Ishikawa (cell line): ENCODE results near the gene COG2.

Experiments used
- CEBPB ChIP-seq: IDR thresholded peaks from 2 replicates; pipeline ENCODE4 v1.6.1; 2012
- CREB1 ChIP-seq: IDR thresholded peaks from 2 replicates; pipeline ENCODE4 v1.6.1; 2012; ENCODE audit warnings: low read depth
- EGR1 ChIP-seq: IDR thresholded peaks from 2 replicates; pipeline ENCODE4 v1.6.1; 2012
- EP300 ChIP-seq: IDR thresholded peaks from 2 replicates; pipeline ENCODE4 v1.6.1; 2012; ENCODE audit warnings: borderline replicate concordance
- FOXM1 ChIP-seq: IDR thresholded peaks from 2 replicates; pipeline ENCODE4 v1.6.1; 2012; ENCODE audit warnings: low read depth, borderline replicate concordance
- NFIC ChIP-seq: IDR thresholded peaks from 2 replicates; pipeline ENCODE4 v1.6.1; 2012
- RAD21 ChIP-seq: IDR thresholded peaks from 2 replicates; pipeline ENCODE4 v1.6.1; 2012; ENCODE audit warnings: low read depth
- TAF1 ChIP-seq: IDR thresholded peaks from 2 replicates; pipeline ENCODE4 v1.6.1; 2012; ENCODE audit warnings: low read depth, mild to moderate bottlenecking
- TCF12 ChIP-seq: IDR thresholded peaks from 2 replicates; pipeline ENCODE4 v1.6.1; 2012; ENCODE audit warnings: low read depth
- TEAD4 ChIP-seq: IDR thresholded peaks from 2 replicates; pipeline ENCODE4 v1.6.1; 2012
- YY1 ChIP-seq: IDR thresholded peaks from 2 replicates; pipeline ENCODE4 v1.6.1; 2012; ENCODE audit warnings: low read depth
- ZBTB7A ChIP-seq: IDR thresholded peaks from 2 replicates; pipeline ENCODE4 v1.6.1; 2012; ENCODE audit warnings: low read depth
- TF ChIP-seq, protein P1 (sequence below): IDR thresholded peaks from 2 replicates; pipeline ENCODE4 v1.6.1; 2012
- TF ChIP-seq, protein P2 (sequence below): IDR thresholded peaks from 2 replicates; pipeline ENCODE4 v1.6.1; 2012; ENCODE audit warnings: low read depth, mild to moderate bottlenecking
- TF ChIP-seq, protein P3 (sequence below): IDR thresholded peaks from 2 replicates; pipeline ENCODE4 v1.6.1; 2012

Gene COG2

DNA sequence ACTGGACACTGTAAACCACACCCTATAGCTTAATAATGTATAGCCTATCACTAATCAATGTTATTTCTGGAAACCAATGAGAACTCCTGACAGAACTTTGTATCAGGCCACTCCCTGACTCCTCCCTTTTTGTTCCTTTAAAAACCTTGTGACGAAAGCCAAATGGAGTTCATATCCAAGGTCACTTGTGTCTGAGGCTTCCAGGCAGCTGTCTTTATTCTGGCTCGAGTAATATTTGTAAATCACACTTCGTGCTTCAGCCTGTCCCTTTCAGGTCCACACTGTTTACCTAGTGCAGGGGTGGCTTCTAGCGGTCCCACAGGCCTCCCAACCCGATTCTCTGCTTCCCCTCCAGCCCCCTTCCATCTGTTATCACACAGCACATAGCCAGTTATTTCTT lies 88.7 kb downstream of the COG2 start:
- TF ChIP-seq, protein P1, sequence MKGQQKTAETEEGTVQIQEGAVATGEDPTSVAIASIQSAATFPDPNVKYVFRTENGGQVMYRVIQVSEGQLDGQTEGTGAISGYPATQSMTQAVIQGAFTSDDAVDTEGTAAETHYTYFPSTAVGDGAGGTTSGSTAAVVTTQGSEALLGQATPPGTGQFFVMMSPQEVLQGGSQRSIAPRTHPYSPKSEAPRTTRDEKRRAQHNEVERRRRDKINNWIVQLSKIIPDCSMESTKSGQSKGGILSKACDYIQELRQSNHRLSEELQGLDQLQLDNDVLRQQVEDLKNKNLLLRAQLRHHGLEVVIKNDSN, result no peak
- no peak for TF ChIP-seq EGR1
- TF ChIP-seq TEAD4, result no peak
- no peak for TF ChIP-seq ZBTB7A
- no peak for TF ChIP-seq NFIC
- no peak for TF ChIP-seq EP300
- no peak for TF ChIP-seq FOXM1
- TF ChIP-seq CEBPB, result no peak
- TF ChIP-seq, protein P2, sequence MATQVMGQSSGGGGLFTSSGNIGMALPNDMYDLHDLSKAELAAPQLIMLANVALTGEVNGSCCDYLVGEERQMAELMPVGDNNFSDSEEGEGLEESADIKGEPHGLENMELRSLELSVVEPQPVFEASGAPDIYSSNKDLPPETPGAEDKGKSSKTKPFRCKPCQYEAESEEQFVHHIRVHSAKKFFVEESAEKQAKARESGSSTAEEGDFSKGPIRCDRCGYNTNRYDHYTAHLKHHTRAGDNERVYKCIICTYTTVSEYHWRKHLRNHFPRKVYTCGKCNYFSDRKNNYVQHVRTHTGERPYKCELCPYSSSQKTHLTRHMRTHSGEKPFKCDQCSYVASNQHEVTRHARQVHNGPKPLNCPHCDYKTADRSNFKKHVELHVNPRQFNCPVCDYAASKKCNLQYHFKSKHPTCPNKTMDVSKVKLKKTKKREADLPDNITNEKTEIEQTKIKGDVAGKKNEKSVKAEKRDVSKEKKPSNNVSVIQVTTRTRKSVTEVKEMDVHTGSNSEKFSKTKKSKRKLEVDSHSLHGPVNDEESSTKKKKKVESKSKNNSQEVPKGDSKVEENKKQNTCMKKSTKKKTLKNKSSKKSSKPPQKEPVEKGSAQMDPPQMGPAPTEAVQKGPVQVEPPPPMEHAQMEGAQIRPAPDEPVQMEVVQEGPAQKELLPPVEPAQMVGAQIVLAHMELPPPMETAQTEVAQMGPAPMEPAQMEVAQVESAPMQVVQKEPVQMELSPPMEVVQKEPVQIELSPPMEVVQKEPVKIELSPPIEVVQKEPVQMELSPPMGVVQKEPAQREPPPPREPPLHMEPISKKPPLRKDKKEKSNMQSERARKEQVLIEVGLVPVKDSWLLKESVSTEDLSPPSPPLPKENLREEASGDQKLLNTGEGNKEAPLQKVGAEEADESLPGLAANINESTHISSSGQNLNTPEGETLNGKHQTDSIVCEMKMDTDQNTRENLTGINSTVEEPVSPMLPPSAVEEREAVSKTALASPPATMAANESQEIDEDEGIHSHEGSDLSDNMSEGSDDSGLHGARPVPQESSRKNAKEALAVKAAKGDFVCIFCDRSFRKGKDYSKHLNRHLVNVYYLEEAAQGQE, result no peak
- TF ChIP-seq, protein P3, sequence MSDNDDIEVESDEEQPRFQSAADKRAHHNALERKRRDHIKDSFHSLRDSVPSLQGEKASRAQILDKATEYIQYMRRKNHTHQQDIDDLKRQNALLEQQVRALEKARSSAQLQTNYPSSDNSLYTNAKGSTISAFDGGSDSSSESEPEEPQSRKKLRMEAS, result no peak
- TF ChIP-seq RAD21, result no peak
- TF ChIP-seq CREB1, result no peak
- no peak for TF ChIP-seq TCF12
- TF ChIP-seq TAF1, result no peak

DNA sequence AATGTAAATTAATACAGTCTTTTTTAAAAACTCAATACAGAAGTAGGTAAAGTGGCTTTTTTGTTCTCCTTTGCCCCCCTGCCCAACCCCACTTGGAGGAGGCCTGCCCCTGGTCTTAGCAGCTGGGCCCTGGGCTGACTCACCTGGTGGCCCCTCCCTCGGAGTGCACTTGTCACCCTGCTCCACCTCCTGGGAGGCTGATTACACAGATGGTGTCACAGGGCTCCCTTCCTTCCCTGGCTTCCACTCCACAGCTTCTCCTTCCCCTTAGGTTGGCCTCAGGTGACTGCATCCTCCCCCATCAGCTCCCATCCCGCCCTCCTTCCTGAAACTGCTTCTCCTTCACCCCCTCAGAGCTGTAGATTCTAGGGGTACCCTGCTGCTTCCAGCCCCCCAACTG lies 93.2 kb downstream of the COG2 start:
- TF ChIP-seq, protein P2, result no peak
- TF ChIP-seq EP300, result no peak
- no peak for TF ChIP-seq CEBPB
- no peak for TF ChIP-seq TEAD4
- no peak for TF ChIP-seq YY1
- no peak for TF ChIP-seq FOXM1
- TF ChIP-seq EGR1, result no peak

DNA sequence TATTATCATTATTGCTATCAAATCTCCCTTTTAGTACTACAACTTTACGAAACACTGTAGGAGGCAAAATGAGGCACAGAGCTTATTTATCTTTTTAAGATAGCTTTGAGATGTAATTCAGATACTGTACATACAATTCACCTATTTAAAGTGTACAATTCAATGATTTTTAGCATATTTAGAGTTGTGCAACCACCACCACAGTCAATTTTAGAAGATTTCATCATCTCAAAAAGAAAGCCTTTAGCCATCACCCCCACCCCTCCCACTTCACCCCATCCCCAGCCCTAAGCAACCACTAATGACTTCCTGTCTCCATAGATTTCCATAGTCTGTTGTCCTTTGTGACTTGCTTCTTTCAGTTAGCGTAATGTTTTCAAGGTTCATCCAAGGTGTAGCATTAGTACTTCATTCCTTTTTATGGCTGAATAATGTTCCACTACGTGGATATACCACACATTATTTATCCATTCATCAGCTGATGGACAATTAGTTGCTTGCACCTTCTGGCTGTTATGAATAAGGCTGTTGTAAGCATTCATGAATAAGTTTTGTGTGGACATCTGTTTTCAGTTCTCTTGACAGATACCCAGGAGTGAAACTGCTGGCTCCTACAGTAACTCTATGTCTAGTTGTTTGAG lies 95.5 kb downstream of the COG2 start:
- no peak for TF ChIP-seq RAD21
- no peak for TF ChIP-seq CEBPB

DNA sequence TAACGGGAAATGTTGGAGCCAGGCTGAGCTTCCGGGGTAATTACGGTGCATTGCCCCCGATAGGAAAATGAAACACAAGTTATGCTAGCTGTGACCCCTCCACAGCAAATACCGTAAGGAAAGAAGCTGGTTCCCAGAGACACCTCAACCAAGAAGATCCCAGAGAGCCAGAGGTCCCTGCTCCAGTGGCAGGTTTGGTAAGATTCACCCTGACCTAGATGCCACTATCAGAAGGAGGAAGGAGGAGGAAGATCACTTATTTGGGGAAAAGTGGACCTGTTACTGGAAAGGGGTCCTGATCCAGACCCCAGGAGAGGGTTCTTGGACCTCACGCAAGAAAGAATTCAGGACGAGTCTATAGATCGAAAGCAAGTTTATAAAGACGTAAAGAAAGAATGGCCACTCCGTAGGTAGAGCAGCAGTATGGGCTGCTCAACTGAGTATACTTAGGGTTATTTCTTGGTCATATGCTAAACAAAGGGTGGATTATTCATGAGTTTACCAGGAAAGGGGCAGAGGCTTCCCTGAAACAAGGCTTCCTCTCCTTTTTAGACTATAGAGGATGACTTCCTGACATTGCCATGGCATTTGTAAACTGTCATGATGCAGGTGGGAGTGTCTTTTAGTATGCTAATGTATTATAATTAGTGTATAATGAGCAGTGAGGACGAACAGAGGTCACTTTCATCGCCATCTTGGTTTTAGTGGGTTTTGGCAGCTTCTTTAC lies 97.4 kb downstream of the COG2 start:
- TF ChIP-seq EGR1 (no peak), CEBPB (no peak), RAD21 (no peak), TCF12 (no peak)
- TF ChIP-seq, protein P3, result no peak
- TF ChIP-seq, protein P2, result no peak
- TF ChIP-seq, protein P1, result no peak
